A549 (cell line): ENCODE data around the gene ERP44. TPM values are rescaled to one million over a fixed set of nuclear protein-coding genes. Genes with fewer than 3 reads are reported as not detected.

Experiments used
- ATAC-seq, 2 experiments: fragments of 200-7000 bp in 1 of 2; fragments of >200 bp in 1 of 2; cut with Nextera tagmentation in 1 of 2; cut with Tn5 transposase in 1 of 2; 3 replicates each; pipeline versions ENCODE4 v1.8.0 to v1.9.1; 2018 to 2020; ENCODE audit warnings: mild to moderate bottlenecking in 1 of 2, moderate library complexity in 1 of 2
- CTCF ChIA-PET: fragments of 300-600 bp; sonication (Branson Sonifier 250); formaldehyde crosslinking; extraction: SDS; loops from one replicate; lab custom pipeline; 2021; ENCODE audit warnings: antibody characterized with exemption, inconsistent platforms; lab: Yijun Ruan, JAX
- POLR2A ChIA-PET: fragments of 350-600 bp; formaldehyde crosslinking; extraction: SDS; loops from one replicate; lab custom pipeline; 2021; ENCODE audit warnings: antibody characterized with exemption, inconsistent platforms; lab: Yijun Ruan, JAX
- DNase-seq, 2 experiments: peaks; one replicate each; pipeline versions ENCODE4 v3.0.0 to v3.0.0-alpha.2; 2011 to 2016; ENCODE audit warnings: low read depth in 1 of 2, low spot score in 1 of 2
- FAIRE-seq: peaks from 2 replicates; lab custom pipeline; 2011; peaks lifted over from hg19 to GRCh38; lab: Jason Lieb, UNC
- H3K27ac ChIP-seq, 2 experiments: fragments of >200 bp; sonication (Bioruptor Twin); formaldehyde crosslinking; 3 replicates each; pipeline ENCODE4 v1.5.1; 2016 to 2017
- H3K4me1 ChIP-seq: fragments of >200 bp; sonication (Bioruptor Twin); formaldehyde crosslinking; 3 replicates; pipeline ENCODE4 v1.6.1; 2016
- H3K4me2 ChIP-seq: fragments of >200 bp; sonication (Bioruptor Twin); formaldehyde crosslinking; 3 replicates; pipeline ENCODE4 v1.6.1; 2016
- H3K4me3 ChIP-seq: fragments of >200 bp; sonication (Bioruptor Twin); formaldehyde crosslinking; 3 replicates; pipeline ENCODE4 v1.5.1; 2016
- H3K9me3 ChIP-seq: fragments of >200 bp; sonication (Bioruptor Twin); formaldehyde crosslinking; 3 replicates; pipeline ENCODE4 v1.6.1; 2016
- BCL3 ChIP-seq: fragments of >200 bp; sonication (Bioruptor Twin); formaldehyde crosslinking; IDR thresholded peaks from 3 replicates; pipeline ENCODE4 v1.6.1; 2016
- CBX2 ChIP-seq: fragments of 200-600 bp; sonication (generic); IDR thresholded peaks from 2 replicates; pipeline ENCODE4 v1.6.1; 2016; ENCODE audit warnings: low read depth, mild to moderate bottlenecking, borderline replicate concordance
- CTCF ChIP-seq: fragments of >200 bp; sonication (Bioruptor Twin); formaldehyde crosslinking; IDR thresholded peaks from 3 replicates; pipeline ENCODE4 v1.5.1; 2016
- EHF ChIP-seq: fragments of 250-450 bp; sonication (Bioruptor Pico); IDR thresholded peaks from 2 replicates; pipeline ENCODE4 v1.5.0; 2020; ENCODE audit warnings: mild to moderate bottlenecking
- EHMT2 ChIP-seq: fragments of 200-600 bp; sonication (generic); IDR thresholded peaks from 2 replicates; pipeline ENCODE4 v1.6.1; 2016; ENCODE audit warnings: antibody characterized with exemption, low read depth, mild to moderate bottlenecking, moderate library complexity
- ESRRA ChIP-seq: fragments of 150-350 bp; IDR thresholded peaks from 2 replicates; pipeline ENCODE4 v1.6.1; 2014; ENCODE audit warnings: mild to moderate bottlenecking, low read length, borderline replicate concordance
- FOSL2 ChIP-seq, 2 experiments: fragments of 450-650 bp in 1 of 2; fragments of >200 bp in 1 of 2; sonication (Bioruptor Twin) in 1 of 2; formaldehyde crosslinking; IDR thresholded peaks; 2 replicates each; pipeline versions ENCODE4 v1.5.0 to v1.6.1; 2016 to 2020; ENCODE audit warnings: mild to moderate bottlenecking in 1 of 2, moderate library complexity in 1 of 2
- HDAC2 ChIP-seq: fragments of 200-600 bp; sonication (generic); IDR thresholded peaks from 2 replicates; pipeline ENCODE4 v1.6.1; 2016
- HES2 ChIP-seq: fragments of >200 bp; sonication (Bioruptor Twin); formaldehyde crosslinking; IDR thresholded peaks from 2 replicates; pipeline ENCODE4 v1.6.1; 2016
- HEYL ChIP-seq: fragments of 250-450 bp; sonication (Bioruptor Pico); IDR thresholded peaks from 2 replicates; pipeline ENCODE4 v1.8.0; 2021; ENCODE audit warnings: mild to moderate bottlenecking, moderate library complexity
- JUN ChIP-seq, 2 experiments: fragments of >200 bp; sonication (Bioruptor Twin); formaldehyde crosslinking; IDR thresholded peaks; 2 replicates in 1 of 2; 3 replicates in 1 of 2; pipeline ENCODE4 v1.6.1; 2016 to 2017
- JUNB ChIP-seq: fragments of >200 bp; sonication (Bioruptor Twin); formaldehyde crosslinking; IDR thresholded peaks from 2 replicates; pipeline ENCODE4 v1.6.1; 2016
- KDM5A ChIP-seq: fragments of 200-600 bp; sonication (generic); IDR thresholded peaks from 2 replicates; pipeline ENCODE4 v1.6.1; 2016; ENCODE audit warnings: antibody characterized with exemption, mild to moderate bottlenecking
- MAFK ChIP-seq: fragments of 450-650 bp; IDR thresholded peaks from 2 replicates; pipeline ENCODE4 v1.6.1; 2014; ENCODE audit not compliant: partially characterized antibody
- MAX ChIP-seq: IDR thresholded peaks from 2 replicates; pipeline ENCODE4 v1.6.1; 2012
- MYC ChIP-seq: IDR thresholded peaks from 2 replicates; pipeline ENCODE4 v1.6.1; 2012; ENCODE audit warnings: mild to moderate bottlenecking, inconsistent platforms, low read length, improper control_type of control experiment, borderline replicate concordance
- NFE2L2 ChIP-seq: fragments of 150-350 bp; conservative IDR thresholded peaks from 2 replicates; pipeline ENCODE4 v1.6.1; 2014; ENCODE audit warnings: low read length
- NPAS2 ChIP-seq: fragments of 250-450 bp; sonication (Bioruptor Pico); IDR thresholded peaks from 2 replicates; pipeline ENCODE4 v1.8.0; 2022; ENCODE audit warnings: mild to moderate bottlenecking, moderate library complexity, borderline replicate concordance
- NR3C1 ChIP-seq: fragments of >200 bp; sonication (Bioruptor Twin); formaldehyde crosslinking; IDR thresholded peaks from 3 replicates; pipeline ENCODE4 v1.6.1; 2017
- RAD21 ChIP-seq, 2 experiments: fragments of >200 bp in 1 of 2; sonication (Bioruptor Twin) in 1 of 2; formaldehyde crosslinking in 1 of 2; IDR thresholded peaks in 1 of 2; conservative IDR thresholded peaks in 1 of 2; 2 replicates in 1 of 2; 3 replicates in 1 of 2; pipeline ENCODE4 v1.6.1; 2012 to 2018; ENCODE audit warnings: inconsistent platforms in 1 of 2
- RFX5 ChIP-seq: fragments of 450-650 bp; IDR thresholded peaks from 2 replicates; pipeline ENCODE4 v1.7.1; 2014; ENCODE audit warnings: antibody characterized with exemption, mild to moderate bottlenecking, moderate library complexity
- RNF2 ChIP-seq: fragments of 200-600 bp; sonication (generic); IDR thresholded peaks from 2 replicates; pipeline ENCODE4 v1.6.1; 2016; ENCODE audit warnings: low read depth, mild to moderate bottlenecking, antibody characterized with exemption, moderate library complexity, borderline replicate concordance
- SREBF2 ChIP-seq: fragments of 450-650 bp; IDR thresholded peaks from 2 replicates; pipeline ENCODE4 v1.6.1; 2014; ENCODE audit warnings: mild to moderate bottlenecking, moderate library complexity
- TFCP2L1 ChIP-seq: fragments of 250-450 bp; sonication (Bioruptor Pico); IDR thresholded peaks from 2 replicates; pipeline ENCODE4 v1.5.0; 2021; ENCODE audit warnings: mild to moderate bottlenecking
- TP53 ChIP-seq: fragments of 250-450 bp; sonication (Bioruptor Pico); IDR thresholded peaks from 2 replicates; pipeline ENCODE4 v1.5.0; 2021; ENCODE audit warnings: mild to moderate bottlenecking, moderate library complexity
- WGBS: methylation state at CpG from one replicate; pipeline ENCODE4 v1.1.6; 2017; ENCODE audit errors: missing lambda C conversion rate; 5-methylcytosine and 5-hydroxymethylcytosine counted together
- polyA plus RNA-seq, 4 experiments: library from polyadenylated mRNA; depleted of rRNA in 3 of 4; stranded (reverse); fragments of >200 nt; fragmentation: RNase III in 1 of 4; extraction: RNeasy Plus Mini Kit Qiagen cat#74134 plus additional on column Dnase treatment in 1 of 4; gene quantifications; 2 replicates in 3 of 4; 3 replicates in 1 of 4; pipeline ENCODE4 v1.2.3, GENCODE V29; 2011 to 2017

The ERP44 gene
- polyA plus RNA-seq, 2 of the 4 experiments (the other 2 are of a cell fraction): 12.4 to 19.4 TPM

- ATAC-seq (no peak), FAIRE-seq (no peak), DNase-seq (no peak)
- no peak overlapping the region for H3K4me3 ChIP-seq
- no peak for TF ChIP-seq MYC
- no peak for TF ChIP-seq HEYL
- no peak for TF ChIP-seq TFCP2L1 (CRISPR knock-in tag)
- 0 out of 3 replicates have a peak, but pooled peaks cover 3% of the 10 kb centered on the region for H3K4me1 ChIP-seq
- H3K4me2 ChIP-seq: no peak overlapping the region
- WGBS: 88% methylated on average over 3 of the region's 3 CpGs
- ChIA-PET POLR2A (no interaction called here), CTCF (interaction anchor here (1.0 kb wide), 1 partner anchor 11 kb away, joined by 3 read pairs; no protein-coding TSS in a partner anchor)
- H3K9me3 ChIP-seq: no peaks in the 10 kb centered on the region
- no peak overlapping the region for H3K27ac ChIP-seq
Observed at GRCh38 chr9:100021931-100022330, 76.9 kb downstream of the ERP44 start.

- no peak overlapping the region for H3K27ac ChIP-seq
- 0 out of 3 replicates have a peak, but pooled peaks cover 3% of the 10 kb centered on the region for H3K4me1 ChIP-seq
- no peak for DNase-seq
- H3K9me3 ChIP-seq: no peaks in the 10 kb centered on the region
- FAIRE-seq: no peak
- 93% methylated on average over 5 of the region's 5 CpGs for WGBS
- ATAC-seq: no peak
- H3K4me3 ChIP-seq: no peak overlapping the region
- ChIA-PET CTCF (interaction anchor here (1.4 kb wide), 1 partner anchor 8 kb away, joined by 6 read pairs; no protein-coding TSS in a partner anchor), POLR2A (no interaction called here)
- no peak for TF ChIP-seq NFE2L2
- TF ChIP-seq CTCF: no peak
- TF ChIP-seq SREBF2: no peak
- TF ChIP-seq EHMT2: no peak
- no peak for TF ChIP-seq HES2
- no peak for TF ChIP-seq MAX
- no peak for TF ChIP-seq EHF
- TF ChIP-seq KDM5A: no peak
- no peak for TF ChIP-seq NR3C1
- TF ChIP-seq CBX2: no peak
- TF ChIP-seq JUNB: no peak
- TF ChIP-seq ESRRA: no peak
- no peak overlapping the region for H3K4me2 ChIP-seq
Observed at GRCh38 chr9:100020121-100020795, 78.5 kb downstream of the ERP44 start.

- Histone ChIP-seq H3K4me1 (0 out of 3 replicates have a peak, but pooled peaks cover 3% of the 10 kb centered on the region), H3K9me3 (no peaks in the 10 kb centered on the region)
- TF ChIP-seq MAFK (peak; percentile 59), FOSL2 (IDR thresholded peaks at IDR 0.05) (no peak), FOSL2 (CRISPR knock-in tag; IDR thresholded peaks at IDR 0.05) (no peak)
- TF ChIP-seq, all 56 proteins: peak for 1
- Histone ChIP-seq H3K4me3 (no peak overlapping the region), H3K27ac (no peak overlapping the region), H3K4me2 (no peak overlapping the region)
- FAIRE-seq (no peak), ATAC-seq (no peak), DNase-seq (no peak)
- CTCF ChIA-PET: interaction anchor here (1.4 kb wide), 1 partner anchor 9 kb away, joined by 6 read pairs; no protein-coding TSS in a partner anchor
- POLR2A ChIA-PET: no interaction called here
- 93% methylated on average over 1 of the region's 1 CpG for whole genome bisulfite sequencing
Observed at GRCh38 chr9:100019541-100019940, 79.3 kb downstream of the ERP44 start.

- H3K9me3 ChIP-seq: peaks cover 5% of the 10 kb centered on the region; the same call in 1 of the 3 replicates
- H3K4me3 ChIP-seq: no peak overlapping the region
- H3K4me1 ChIP-seq: no peaks in the 10 kb centered on the region
- DNase-seq: no peak
- ChIA-PET CTCF (no interaction called here), POLR2A (no interaction called here)
- no peak for ATAC-seq
- FAIRE-seq: no peak
- no peak overlapping the region for H3K27ac ChIP-seq
- H3K4me2 ChIP-seq: no peak overlapping the region
- TF ChIP-seq HES2: no peak
- TF ChIP-seq HDAC2: no peak
- no peak for TF ChIP-seq RFX5
- TF ChIP-seq TP53: no peak
- no peak for TF ChIP-seq RNF2
- TF ChIP-seq NPAS2 (CRISPR knock-in tag): no peak
- no peak for TF ChIP-seq JUN (IDR thresholded peaks at IDR 0.05)
- no peak for TF ChIP-seq RAD21 (conservative IDR thresholded peaks at IDR 0.05 in 1 of 2, IDR thresholded peaks at IDR 0.05 in 1 of 2)
- no peak for TF ChIP-seq BCL3
- TF ChIP-seq CTCF: no peak
Observed at GRCh38 chr9:100014846-100015245, 84.0 kb downstream of the ERP44 start.
